HG02885 (cell line): ENCODE results near the gene HOXA5.

Source experiments
- ATAC-seq: cut with Tn5 transposase; IDR thresholded peaks from one replicate; pipeline ENCODE4 v1.9.1; 2021; ENCODE audit warnings: mild to moderate bottlenecking; ENCODE audit not compliant: unreplicated experiment, poor library complexity

The HOXA5 gene

DNA sequence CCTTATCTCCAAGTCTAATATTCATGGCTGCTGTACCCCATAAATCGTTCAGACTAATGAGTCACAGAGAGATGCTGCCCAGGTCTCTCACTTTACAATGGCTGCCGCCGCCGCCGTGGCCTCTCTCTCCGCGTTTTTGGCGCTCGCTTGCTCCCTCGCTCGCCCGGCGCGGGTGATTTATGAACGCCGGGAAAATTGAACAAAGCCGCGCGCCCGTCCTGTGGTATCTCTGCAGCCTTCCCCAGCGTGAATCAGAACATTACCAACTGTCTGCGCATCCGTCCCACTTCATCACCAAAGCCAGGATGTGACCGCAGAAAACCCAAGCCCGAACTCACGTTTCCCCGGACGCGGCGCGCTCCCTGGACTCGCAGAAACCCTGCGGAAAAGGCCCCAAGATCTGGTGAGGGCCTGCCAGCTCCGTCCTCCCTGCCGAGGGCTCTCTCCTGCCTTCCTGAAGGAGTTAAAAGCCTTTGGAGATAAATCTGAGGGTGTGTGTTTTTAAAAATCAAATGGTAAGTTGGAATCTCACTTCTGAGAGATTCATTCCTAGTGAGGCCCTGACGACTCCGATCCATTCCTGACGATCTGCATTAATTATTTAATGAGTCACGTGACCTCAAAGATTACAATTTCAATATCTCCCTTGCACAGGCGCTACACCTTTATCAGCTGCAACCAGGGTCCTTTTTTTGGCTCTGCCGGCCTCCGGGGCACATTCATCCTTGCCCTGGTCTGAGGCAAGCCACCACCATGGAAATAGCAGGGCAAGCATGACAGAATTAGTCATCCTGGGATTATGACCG lies 19.2 kb downstream of the HOXA5 start:
- ATAC-seq: no peak

DNA sequence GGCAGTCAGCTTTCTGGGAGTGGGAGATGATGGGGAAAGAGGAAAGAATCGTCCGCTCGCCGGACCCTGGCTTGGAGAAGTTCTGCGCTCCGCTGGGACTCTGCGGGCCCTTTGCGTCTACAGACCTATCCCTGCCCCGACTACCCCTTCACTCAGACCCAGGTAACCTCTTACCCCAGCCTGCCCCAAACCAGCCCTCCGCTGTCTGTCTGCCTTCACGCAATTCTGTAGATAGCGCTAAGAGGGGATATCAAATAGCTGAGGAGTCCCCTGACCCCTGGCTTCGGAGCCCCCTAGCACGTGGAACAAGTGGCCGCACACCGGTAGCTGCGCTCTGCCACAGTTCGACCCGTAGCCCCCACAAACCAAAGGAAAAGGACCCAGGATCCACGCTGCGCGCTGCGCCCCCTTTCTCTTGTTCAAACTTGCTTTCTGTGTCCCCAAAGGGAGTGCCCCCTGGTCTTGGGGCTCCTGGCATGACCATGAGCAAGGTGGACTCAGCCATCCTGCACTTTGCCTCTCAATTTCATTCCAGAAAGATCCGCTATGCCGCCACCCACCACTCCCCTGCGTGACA lies 19.9 kb downstream of the HOXA5 start:
- ATAC-seq: no peak

- ATAC-seq: no peak
These were observed 20.4 kb downstream of the HOXA5 start for GRCh38 chr7:27123007-27123476.

- ATAC-seq: no peak
These were observed 21.2 kb downstream of the HOXA5 start for GRCh38 chr7:27122077-27122910.

DNA sequence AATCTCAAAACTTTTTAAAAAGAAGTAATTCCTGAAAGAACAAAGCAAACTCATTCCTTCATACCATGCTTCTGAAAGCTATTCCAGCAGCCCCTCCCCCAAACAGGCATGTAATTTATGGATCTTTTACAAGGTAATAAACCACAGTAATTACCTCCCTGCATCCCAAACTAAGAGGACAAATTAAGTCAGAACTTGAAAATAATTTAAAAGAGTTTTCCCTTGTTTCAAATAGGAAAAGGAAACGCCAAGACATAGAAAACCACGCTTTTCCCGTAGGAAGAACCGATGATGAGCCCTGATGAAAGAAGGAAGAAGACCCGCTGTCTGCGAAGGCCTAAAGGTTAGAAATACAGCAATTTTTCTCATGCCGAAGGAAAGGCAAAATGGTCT lies 21.8 kb downstream of the HOXA5 start:
- ATAC-seq: no peak

DNA sequence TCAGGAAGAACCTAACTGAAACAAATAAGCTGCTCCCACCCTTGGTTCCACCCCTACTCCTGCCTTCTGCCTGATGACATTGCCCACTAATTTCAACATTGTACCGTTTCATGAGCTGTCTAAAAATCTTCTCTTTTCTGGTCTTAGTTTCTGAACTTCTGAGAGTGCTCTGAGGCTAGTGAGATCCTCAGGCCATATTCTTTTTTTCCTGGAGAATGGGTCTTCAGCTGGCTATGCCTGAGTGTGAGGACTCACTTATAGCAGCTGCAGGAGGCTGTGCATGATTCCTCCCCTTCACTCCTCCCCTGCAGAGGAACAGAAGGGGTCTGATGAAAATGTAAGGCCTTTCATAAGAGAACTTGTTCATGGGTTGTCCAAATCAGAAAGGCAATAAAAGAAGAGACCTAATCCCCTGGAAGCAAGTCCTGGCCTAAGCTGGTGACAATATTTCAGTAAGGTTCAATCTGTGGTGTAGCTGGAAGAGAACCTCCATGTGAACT lies 24.0 kb downstream of the HOXA5 start:
- ATAC-seq: no peak

GRCh38 chr7:27118580-27118979 lies 24.9 kb downstream of the HOXA5 start:
- no peak for ATAC-seq

- ATAC-seq: no peak
These were observed 25.5 kb downstream of the HOXA5 start for GRCh38 chr7:27117887-27118491.

GRCh38 chr7:27116962-27117886 lies 26.3 kb downstream of the HOXA5 start:
- ATAC-seq: no peak

DNA sequence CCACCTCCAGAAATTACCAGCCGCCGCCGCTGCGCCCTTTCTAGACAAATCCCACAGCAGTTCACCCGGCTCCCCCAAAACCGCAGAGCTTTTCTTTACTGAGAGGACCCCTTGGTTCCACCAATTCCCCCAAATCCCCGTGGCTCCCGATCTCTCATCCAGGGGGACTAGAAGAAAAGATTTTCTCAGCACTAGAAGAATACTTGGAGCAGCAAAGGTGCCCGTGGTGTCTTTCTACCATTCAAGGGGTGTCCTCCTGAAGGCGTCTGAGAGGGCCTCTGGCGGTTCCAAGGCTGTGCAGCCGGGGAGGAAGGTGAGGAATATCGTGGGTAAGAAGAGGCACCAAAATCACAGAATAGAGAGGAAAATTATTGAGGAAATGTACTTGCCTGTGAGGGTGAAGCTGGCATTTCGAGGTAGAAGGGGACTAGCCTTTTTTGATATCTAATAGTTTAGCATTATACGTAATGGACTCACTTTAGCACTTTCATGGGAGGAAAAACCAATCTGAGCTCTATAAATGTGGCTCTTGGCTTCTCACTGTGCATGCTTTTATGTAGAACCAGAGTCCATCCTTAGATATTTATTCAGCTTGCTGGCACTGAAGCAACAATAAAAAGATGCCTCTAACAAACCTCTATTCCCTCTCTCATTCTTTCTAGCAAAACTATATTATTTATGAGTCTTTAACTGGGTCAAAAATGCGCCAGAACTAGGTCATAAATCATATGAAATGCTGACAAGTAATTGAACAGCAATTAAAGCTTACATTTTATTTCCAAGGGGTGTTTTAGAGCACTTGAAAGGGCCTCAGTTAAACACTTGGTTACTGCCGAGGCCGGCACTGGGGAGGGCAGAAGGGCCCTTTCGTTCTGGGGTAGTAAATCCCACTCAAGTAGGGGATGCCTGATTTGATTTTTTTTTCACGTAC lies 27.2 kb downstream of the HOXA5 start:
- no peak for ATAC-seq

GRCh38 chr7:27115221-27116026 lies 28.1 kb downstream of the HOXA5 start:
- no peak for ATAC-seq

GRCh38 chr7:27114881-27115220 lies 28.6 kb downstream of the HOXA5 start:
- no peak for ATAC-seq

DNA sequence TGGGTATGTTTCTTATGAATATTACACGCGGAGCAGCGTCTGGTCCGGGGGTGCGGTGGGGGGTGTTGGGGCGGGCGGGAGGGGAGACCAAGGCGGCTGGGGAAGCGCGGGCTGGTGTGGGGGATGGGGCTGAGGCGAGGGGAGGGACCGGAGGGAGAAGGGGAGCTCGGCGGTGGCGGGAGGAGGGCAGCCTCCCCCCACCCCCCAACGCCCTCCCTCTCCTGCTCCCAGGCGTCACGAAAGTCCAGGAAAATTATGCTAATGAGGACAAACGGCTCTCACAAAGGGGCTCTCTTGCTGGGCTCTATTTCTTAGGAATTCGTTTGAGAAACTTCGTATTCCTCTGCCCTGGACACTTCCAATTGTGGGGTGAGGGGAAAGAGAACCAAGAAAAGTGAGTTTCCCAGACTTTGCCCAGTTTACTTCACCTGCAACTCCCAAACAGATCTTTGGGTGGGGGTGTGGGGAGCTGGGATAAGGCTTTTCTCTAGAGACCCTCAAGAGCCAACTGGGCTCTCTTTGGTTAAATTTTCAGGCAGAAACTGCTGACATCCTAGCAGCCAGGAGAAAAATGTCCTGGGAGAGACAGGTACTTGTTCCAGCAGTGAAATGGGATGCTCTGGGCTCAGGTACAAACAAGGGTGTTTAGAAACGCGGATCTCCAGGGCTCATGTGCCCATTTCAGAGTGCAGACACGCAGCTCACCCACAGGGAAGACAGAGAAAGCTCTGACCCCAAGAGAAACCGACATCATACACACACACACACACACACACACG lies 29.3 kb downstream of the HOXA5 start:
- no peak for ATAC-seq

DNA sequence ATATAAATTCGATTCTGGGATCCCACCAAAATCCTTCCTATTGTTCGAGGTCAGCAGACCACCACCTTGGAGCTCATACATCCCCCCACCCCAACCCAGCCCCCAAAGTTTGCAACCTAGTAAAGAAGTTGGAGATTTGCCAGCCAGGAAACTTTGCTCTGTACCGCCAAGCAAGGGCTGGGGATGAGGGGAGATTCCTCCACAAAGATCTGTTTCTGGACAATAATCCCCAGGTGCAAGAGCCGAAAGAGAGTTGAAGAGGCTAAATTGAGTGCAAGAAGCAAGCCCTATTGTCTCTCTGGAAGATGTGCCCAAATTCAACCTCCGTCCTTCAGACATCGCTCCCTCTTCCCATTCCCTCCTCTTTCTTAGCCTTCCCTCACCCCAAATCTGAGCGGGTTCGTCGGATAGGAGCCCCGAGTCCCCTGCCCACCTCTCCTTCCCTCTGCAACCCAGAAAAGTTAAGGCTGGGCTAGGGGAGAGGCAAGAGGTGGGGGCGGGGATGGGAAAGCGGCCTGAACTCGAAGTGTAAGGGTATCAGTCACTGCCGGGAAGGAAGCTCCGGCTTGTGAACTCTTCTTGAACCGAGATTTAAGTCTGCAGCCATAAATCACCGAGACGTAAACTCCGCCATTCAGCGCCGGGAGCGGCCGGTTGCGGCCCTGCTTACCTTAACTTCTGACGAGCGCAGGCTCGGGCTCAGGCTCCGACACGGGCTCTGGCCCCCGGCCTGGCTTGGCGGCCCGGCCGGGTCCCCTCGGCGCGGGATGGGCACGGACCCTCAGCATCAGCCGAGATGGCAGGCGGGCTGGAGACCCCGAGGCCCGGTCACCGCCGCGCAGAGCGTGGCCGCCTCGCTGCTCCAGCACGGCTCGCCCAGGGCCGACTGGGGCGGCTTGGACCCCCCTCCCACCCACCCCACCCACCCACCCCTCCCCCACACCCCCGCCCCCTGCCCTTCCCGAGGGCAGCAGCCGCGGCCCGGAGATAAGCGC lies 30.2 kb downstream of the HOXA5 start:
- ATAC-seq: no peak

DNA sequence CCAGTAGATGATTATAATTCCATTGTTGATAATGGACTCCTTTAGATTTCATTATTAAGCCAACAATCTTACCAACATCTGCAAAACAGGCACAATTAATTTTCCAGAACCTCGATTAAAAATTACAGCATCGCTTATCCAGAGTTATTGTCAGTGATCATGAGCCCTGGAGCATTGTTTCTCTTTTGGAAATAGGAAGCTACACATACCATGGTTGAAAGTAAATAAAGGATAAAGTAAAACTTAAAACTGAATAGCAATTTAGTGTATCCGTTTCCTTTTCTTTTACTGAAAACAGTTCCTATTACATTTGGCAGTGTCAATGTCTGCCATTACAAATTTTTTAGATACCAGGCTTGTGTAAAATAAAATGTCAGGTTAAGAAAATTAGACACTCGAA lies 31.1 kb downstream of the HOXA5 start:
- no peak for ATAC-seq

DNA sequence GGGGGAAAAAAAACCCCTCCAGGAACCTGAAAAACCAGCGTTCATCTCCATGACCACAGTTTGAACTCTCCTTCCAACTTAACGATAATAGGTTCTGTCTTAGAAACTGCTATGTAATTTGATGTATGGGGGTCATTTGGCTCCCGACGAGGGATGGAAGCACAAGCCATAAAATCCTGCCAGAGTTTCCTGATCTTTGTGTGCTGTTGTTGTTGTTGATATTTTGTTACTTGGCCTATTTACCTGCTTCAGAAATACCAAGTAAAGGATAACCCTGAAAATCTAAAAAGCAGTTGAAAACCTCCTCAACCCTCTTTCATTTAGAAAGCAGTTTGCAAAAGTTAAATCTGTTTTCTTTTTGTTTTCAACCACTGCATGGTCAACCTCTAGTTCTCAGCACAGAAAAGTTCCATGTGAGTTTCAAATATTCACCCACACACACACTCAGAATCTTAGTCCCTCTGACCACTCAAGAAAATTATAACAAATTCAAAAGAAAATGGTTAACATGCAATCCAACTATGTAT lies 31.7 kb downstream of the HOXA5 start:
- no peak for ATAC-seq
